HG02642 (cell line): ENCODE results near the gene LBHD1.
A peak's percentile ranks its signal among the peaks of the same experiment; 100 is the strongest.
"Not testable (repeated sequence)": the region's sequence is repeated elsewhere in the genome, so short reads cannot be mapped to it uniquely, and the experiment has no call there.

ENCODE experiments used
- ATAC-seq: cut with Tn5 transposase; IDR thresholded peaks from one replicate; pipeline ENCODE4 v1.9.1; 2021; ENCODE audit warnings: mild to moderate bottlenecking; ENCODE audit not compliant: unreplicated experiment, poor library complexity

The LBHD1 gene

DNA sequence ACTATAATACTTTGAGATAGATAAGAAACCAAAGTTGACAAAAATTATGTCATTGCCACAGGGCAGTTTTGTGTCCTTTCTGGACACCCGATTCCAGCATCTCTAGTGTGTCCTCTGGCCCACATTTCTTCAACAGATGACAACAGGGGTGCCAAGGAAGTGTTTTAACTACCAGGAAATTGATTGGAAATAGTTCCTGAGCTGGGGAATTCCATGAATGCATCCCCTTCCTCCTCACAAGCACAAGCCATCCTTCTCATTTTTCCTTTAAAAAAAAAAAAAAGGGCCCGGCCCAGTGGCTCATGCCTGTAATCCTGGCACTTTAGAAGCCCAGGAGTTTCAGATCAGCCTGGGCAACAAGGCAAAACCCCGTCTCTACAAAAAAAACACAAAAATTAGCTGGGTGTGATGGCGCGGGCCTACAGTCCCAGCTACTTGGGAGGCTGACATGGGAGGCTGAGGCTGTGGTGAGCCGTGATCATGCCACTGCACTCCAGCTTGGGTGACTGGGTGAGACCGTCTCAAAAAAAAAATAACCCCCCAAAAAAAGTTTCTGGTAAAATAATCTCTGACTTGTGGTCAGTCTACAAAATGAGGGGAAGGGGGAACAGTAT is 49.5 kb downstream of the LBHD1 start:
- ATAC-seq = no peak

- ATAC-seq = peak; percentile 96
Measured at GRCh38 chr11:62621567-62622470, 50.2 kb downstream of the LBHD1 start, which contains the start of gene B3GAT3. Gene B3GAT3, minus strand, starts transcription at chr11:62621986. Its CDS starts 39 bp downstream, at chr11:62621947.

DNA sequence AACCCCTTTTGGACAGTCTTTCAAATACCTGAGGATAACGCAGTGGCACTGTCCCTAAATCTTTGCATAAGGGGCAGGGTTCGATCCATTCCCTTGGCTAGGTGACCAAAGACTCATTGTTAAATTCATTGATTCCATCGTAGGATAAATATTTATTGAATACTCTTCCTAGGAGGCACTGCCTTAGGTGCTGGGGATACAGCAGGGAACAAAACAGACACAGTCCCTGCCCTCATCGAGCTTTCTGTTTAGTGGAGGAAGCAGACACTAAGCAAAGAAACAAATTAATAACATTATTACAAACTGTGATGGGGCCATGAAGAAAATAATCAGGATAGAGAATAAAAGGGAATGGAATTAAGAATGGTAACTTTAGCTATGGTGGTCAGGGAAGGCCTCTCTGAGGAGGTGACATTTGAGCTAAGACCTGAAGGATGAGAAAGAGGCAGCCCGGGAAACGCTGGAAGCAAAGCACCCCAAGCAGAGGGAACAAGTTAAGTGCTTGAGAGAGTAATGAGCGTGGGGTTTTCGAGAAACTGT is 51.0 kb downstream of the LBHD1 start:
- ATAC-seq = no peak

GRCh38 chr11:62616957-62617356 is 55.1 kb downstream of the LBHD1 start:
- ATAC-seq = not testable (repeated sequence)

- ATAC-seq = no peak
Measured at GRCh38 chr11:62615521-62615920, 56.5 kb downstream of the LBHD1 start.

- ATAC-seq = no peak
Measured at GRCh38 chr11:62614275-62614674, 57.8 kb downstream of the LBHD1 start.

DNA sequence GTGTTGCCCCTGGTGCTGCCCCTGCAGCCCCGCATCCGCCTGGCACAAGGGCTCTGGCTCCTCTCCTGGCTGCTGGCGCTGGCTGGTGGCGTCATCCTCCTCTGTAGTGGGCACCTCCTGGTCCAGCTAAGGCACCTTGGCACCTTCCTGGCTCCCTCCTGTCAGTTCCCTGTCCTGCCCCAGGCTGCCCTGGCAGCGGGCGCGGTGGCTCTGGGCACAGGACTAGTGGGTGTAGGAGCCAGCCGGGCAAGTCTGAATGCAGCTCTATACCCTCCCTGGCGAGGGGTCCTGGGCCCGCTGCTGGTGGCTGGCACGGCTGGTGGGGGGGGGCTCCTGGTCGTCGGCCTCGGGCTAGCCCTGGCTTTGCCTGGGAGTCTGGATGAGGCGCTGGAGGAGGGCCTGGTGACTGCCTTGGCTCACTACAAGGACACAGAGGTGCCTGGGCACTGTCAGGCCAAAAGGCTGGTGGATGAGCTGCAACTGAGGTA is 58.7 kb downstream of the LBHD1 start:
- no peak for ATAC-seq
